Effector memory CD4-positive, alpha-beta T cell (primary cell): ENCODE results near the gene TMEM125.

Source experiments
- DNase-seq, 3 donors: peaks; one replicate each; pipeline ENCODE4 v3.0.0-alpha.2; 2020
- H3K27ac ChIP-seq: 2 replicates; pipeline ENCODE4 v1.7.0; 2013; ENCODE audit warnings: mild to moderate bottlenecking, low read length, moderate library complexity; ENCODE audit not compliant: insufficient read depth, poor library complexity, severe bottlenecking
- H3K27me3 ChIP-seq: replicated peaks from 2 replicates; pipeline ENCODE4 v1.7.0; 2013; ENCODE audit warnings: mild to moderate bottlenecking, low read length; ENCODE audit not compliant: insufficient read depth, control insufficient read depth, poor library complexity, severe bottlenecking
- H3K36me3 ChIP-seq: 2 replicates; pipeline ENCODE4 v1.7.0; 2013; ENCODE audit warnings: mild to moderate bottlenecking, low read length, moderate library complexity; ENCODE audit not compliant: control insufficient read depth, insufficient read depth
- H3K4me1 ChIP-seq: 2 replicates; pipeline ENCODE4 v1.7.0; 2013; ENCODE audit warnings: low read length, mild to moderate bottlenecking; ENCODE audit not compliant: control insufficient read depth, insufficient read depth, poor library complexity, severe bottlenecking
- H3K4me3 ChIP-seq: 2 replicates; pipeline ENCODE4 v1.7.0; 2013; ENCODE audit warnings: low read length, low read depth, mild to moderate bottlenecking; ENCODE audit not compliant: insufficient read depth, poor library complexity, severe bottlenecking
- H3K9me3 ChIP-seq: 2 replicates; pipeline ENCODE4 v1.7.0; 2013; ENCODE audit warnings: mild to moderate bottlenecking, low read length, moderate library complexity; ENCODE audit not compliant: control insufficient read depth

TMEM125 gene

GRCh38 chr1:43292679-43293078 lies 22.9 kb downstream of the TMEM125 start:
- Histone ChIP-seq H3K27ac (no peak overlapping the region), H3K4me1 (peaks cover 5% of the 10 kb centered on the region), H3K9me3 (no peaks in the 10 kb centered on the region), H3K27me3 (no peaks in the 10 kb centered on the region), H3K4me3 (no peak overlapping the region), H3K36me3 (no peaks in the 10 kb centered on the region)
- DNase-seq, result no peak

DNA sequence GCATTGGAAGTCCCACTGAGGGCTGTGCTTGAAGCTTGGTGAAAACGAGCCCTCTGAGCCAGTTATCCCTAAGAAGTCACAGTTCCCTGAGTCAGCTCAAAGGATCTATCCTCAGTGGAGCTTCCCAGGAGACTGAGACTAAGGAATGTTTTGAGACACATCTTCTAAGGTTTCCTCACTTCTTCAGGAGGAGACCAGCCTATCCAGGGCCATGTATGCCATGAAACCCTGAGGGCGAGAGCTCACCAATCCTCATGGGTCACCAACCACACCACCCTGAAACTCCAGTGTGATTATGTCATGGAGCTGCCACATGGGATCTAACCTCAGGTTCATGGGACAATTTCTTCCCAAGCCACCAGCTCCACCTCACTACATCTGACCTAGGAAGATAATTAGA lies 23.4 kb downstream of the TMEM125 start:
- Histone ChIP-seq H3K27me3 (no peaks in the 10 kb centered on the region), H3K36me3 (no peaks in the 10 kb centered on the region), H3K4me3 (no peak overlapping the region), H3K27ac (no peak overlapping the region), H3K9me3 (no peaks in the 10 kb centered on the region), H3K4me1 (peaks cover 5% of the 10 kb centered on the region)
- DNase-seq, result no peak

DNA sequence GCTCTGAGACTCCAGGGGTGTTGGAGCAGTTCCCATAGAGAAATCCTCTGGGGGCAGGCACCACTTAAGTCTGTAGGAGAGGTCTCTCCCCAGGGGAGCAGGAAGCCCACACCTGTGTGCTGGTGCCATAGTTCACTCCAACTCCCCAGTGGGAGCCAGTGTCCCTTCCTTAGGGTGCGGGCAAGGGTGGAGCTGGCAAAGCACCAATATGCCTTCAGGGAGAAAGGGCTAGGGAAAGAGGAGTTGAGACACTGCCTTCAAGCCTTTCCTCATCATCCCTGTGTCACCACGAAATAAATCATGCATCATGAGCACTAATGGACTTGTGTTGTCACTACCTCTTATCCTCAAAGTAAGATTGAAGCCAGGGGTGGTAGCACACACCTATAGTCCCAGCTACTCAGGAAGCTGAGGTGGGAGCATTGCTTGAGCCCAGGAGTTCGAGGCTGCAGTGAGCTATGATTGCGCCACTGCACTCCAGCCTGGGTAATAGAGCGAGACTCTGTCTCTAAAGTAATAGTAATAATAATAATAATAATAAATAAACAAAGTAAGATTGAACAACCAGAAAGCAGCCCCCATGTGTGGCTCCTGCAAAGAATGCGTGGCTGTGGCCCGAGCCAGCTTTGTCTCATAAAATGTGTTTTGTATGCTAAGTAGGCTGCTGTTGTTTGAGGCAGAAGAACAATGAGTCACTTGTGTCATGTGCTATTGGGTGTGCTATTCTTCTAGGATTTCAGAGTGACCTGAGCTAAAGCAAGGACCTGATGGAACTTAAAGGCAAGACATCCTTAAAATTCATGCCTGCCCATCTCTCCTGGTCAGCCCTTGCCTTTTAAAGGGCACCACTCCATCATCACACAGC lies 24.3 kb downstream of the TMEM125 start:
- Histone ChIP-seq H3K4me3 (no peak overlapping the region), H3K36me3 (no peaks in the 10 kb centered on the region), H3K27ac (no peak overlapping the region), H3K4me1 (peaks cover 5% of the 10 kb centered on the region), H3K27me3 (no peaks in the 10 kb centered on the region), H3K9me3 (no peaks in the 10 kb centered on the region)
- no peak for DNase-seq

DNA sequence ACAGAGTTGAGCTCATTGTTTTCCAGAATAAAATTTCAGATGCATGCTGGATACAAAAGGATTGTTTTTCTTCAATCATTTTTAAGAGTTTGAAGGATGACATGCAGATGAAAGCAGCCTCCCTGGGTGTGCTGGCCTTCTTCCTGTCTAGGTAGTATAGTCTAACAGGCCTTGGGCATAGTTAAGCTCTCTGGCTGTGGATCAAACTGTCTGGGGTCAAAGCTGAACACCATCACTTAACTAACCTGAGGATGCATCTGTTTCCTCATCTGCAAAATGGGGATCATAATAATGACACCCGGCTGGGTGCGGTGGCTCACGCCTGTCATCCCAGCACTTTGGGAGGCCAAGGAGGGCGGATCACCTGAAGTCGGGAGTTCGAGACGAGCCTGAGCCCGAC lies 25.0 kb downstream of the TMEM125 start:
- H3K27ac ChIP-seq, result no peak overlapping the region
- H3K4me1 ChIP-seq, result peaks cover 5% of the 10 kb centered on the region
- no peaks in the 10 kb centered on the region for H3K9me3 ChIP-seq
- H3K4me3 ChIP-seq, result no peak overlapping the region
- no peak for DNase-seq
- no peaks in the 10 kb centered on the region for H3K36me3 ChIP-seq
- H3K27me3 ChIP-seq, result no peaks in the 10 kb centered on the region

GRCh38 chr1:43296207-43296606 lies 26.4 kb downstream of the TMEM125 start:
- H3K4me3 ChIP-seq, result no peak overlapping the region
- H3K9me3 ChIP-seq, result no peaks in the 10 kb centered on the region
- H3K4me1 ChIP-seq, result peaks cover 5% of the 10 kb centered on the region
- H3K27me3 ChIP-seq, result no peaks in the 10 kb centered on the region
- DNase-seq, result no peak
- peak overlapping the region; percentile 5 for H3K27ac ChIP-seq
- H3K36me3 ChIP-seq, result no peaks in the 10 kb centered on the region

GRCh38 chr1:43298055-43298454 lies 28.3 kb downstream of the TMEM125 start:
- Histone ChIP-seq H3K27me3 (no peaks in the 10 kb centered on the region), H3K36me3 (no peaks in the 10 kb centered on the region), H3K27ac (no peak overlapping the region), H3K9me3 (no peaks in the 10 kb centered on the region), H3K4me1 (peaks cover 5% of the 10 kb centered on the region), H3K4me3 (no peak overlapping the region)
- no peak for DNase-seq

- H3K36me3 ChIP-seq, result no peaks in the 10 kb centered on the region
- no peaks in the 10 kb centered on the region for H3K27me3 ChIP-seq
- H3K27ac ChIP-seq, result no peak overlapping the region
- no peak overlapping the region for H3K4me3 ChIP-seq
- H3K9me3 ChIP-seq, result no peaks in the 10 kb centered on the region
- DNase-seq, result no peak
- H3K4me1 ChIP-seq, result peaks cover 5% of the 10 kb centered on the region
These were observed 29.3 kb downstream of the TMEM125 start for GRCh38 chr1:43299101-43299500.

DNA sequence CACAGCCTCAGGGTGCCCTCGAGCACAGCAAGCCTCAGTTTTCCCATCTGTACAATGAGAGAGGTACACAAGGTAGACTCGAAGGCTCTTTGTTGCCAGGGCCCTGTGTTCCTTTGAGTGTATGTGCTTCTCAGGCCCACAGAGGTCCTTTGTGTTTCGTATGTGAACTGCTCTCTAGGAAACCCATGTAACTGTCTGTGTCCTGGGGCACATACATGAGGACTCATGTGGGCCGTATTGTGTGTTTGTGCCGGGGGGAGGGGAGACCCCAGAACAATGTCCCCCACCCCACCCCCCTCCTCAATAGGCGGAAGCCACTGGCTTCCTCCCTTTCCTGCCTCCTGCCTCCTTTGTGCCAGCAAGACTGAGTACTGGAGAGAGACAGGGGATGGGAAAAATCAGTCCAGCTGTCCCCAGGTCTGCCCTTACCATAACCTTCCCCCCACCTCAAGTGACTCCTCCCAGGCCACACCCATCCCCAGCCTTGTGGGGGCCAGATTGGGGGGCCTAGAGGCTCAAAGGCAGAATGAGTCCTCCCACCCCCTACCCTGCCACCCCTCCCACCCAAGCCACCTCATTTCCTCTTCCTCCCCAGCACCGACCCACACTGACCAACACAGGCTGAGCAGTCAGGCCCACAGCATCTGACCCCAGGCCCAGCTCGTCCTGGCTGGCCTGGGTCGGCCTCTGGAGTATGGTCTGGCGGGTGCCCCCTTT lies 30.8 kb downstream of the TMEM125 start, which contains the start of gene TIE1:
TSS of gene TIE1 (plus strand) at position 605 of the 717 bp plus-strand sequence. CDS start at position 695, 90 bp downstream.
- peaks cover 2% of the 10 kb centered on the region for H3K4me1 ChIP-seq
- no peak within 1 kb of the TSS for H3K4me3 ChIP-seq
- H3K9me3 ChIP-seq, result no peaks in the 10 kb centered on the region
- H3K36me3 ChIP-seq, result no peaks in the 10 kb centered on the region
- DNase-seq, result no peak
- H3K27me3 ChIP-seq, result no peaks in the 10 kb centered on the region
- no peak within 1 kb of the TSS for H3K27ac ChIP-seq

GRCh38 chr1:43302201-43302600 lies 32.4 kb downstream of the TMEM125 start:
- H3K36me3 ChIP-seq, result no peaks in the 10 kb centered on the region
- H3K9me3 ChIP-seq, result no peaks in the 10 kb centered on the region
- H3K4me1 ChIP-seq, result no peaks in the 10 kb centered on the region
- H3K27ac ChIP-seq, result no peak overlapping the region
- no peak for DNase-seq
- H3K27me3 ChIP-seq, result no peaks in the 10 kb centered on the region
- no peak overlapping the region for H3K4me3 ChIP-seq
